K562 (cell line): ENCODE data around the gene BPIFB2. TPM values are rescaled to one million over a fixed set of nuclear protein-coding genes. Genes with fewer than 3 reads are reported as not detected.

Experiments
- ATAC-seq: fragments of 200-7000 bp; cut with Tn5 transposase; 3 replicates; pipeline ENCODE4 v1.9.1; 2020; ENCODE audit warnings: moderate library complexity
- BruUV-seq: library from RNA; stranded (reverse); fragments of 400-500 nt; replicated peaks from 2 replicates; lab custom pipeline; 2021; lab: Mats Ljungman, UMichigan
- CTCF ChIA-PET: fragments of 300-600 bp; formaldehyde crosslinking; extraction: SDS; loops from one replicate; lab custom pipeline; 2021; ENCODE audit warnings: low intra/inter-chr PET ratio; lab: Yijun Ruan, JAX
- POLR2A ChIA-PET: fragments of 300-600, 350-650 bp; sonication (Branson Sonifier 250); formaldehyde crosslinking; extraction: SDS; loops from one replicate; lab custom pipeline; 2021; ENCODE audit warnings: antibody characterized with exemption, inconsistent platforms; lab: Yijun Ruan, JAX
- DNase-seq, 4 experiments: peaks; one replicate each; pipeline versions ENCODE4 v3.0.0 to v3.0.0-alpha.2; 2011 to 2018; ENCODE audit warnings: low spot score in 3 of 4, mixed read lengths in 3 of 4; ENCODE audit errors: extremely low read depth in 1 of 4
- FAIRE-seq: peaks from 2 replicates; lab custom pipeline; 2011; peaks lifted over from hg19 to GRCh38; lab: Jason Lieb, UNC
- H2AFZ ChIP-seq: 2 replicates; pipeline ENCODE4 v1.6.0; 2011; ENCODE audit warnings: low read depth, low read length, control low read depth, inconsistent platforms
- H3K27ac ChIP-seq: fragments of 200-600 bp; 3 replicates; pipeline ENCODE4 v1.8.0; 2011; ENCODE audit warnings: low read depth, mild to moderate bottlenecking, control low read depth, inconsistent platforms, low read length, moderate library complexity, mixed read lengths; ENCODE audit errors: extremely low read depth
- H3K27me3 ChIP-seq, 2 experiments: fragments of 300-600 bp in 1 of 2; 2 replicates in 1 of 2; 3 replicates in 1 of 2; pipeline versions ENCODE4 v1.6.0 to v1.8.0; 2011; ENCODE audit warnings: inconsistent platforms in 2 of 2, low read length in 2 of 2, mild to moderate bottlenecking in 1 of 2, mixed read lengths in 1 of 2, moderate library complexity in 1 of 2; ENCODE audit not compliant: control insufficient read depth in 2 of 2, insufficient read depth in 2 of 2
- H3K36me3 ChIP-seq: fragments of 300-600 bp; 3 replicates; pipeline ENCODE4 v1.8.0; 2011; ENCODE audit warnings: mild to moderate bottlenecking, low read length, inconsistent platforms; ENCODE audit not compliant: control insufficient read depth, insufficient read depth
- H3K4me1 ChIP-seq, 2 experiments: fragments of 200-600 bp in 1 of 2; replicated peaks in 1 of 2; 2 replicates in 1 of 2; 3 replicates in 1 of 2; pipeline versions ENCODE4 v1.5.1 to v1.8.0; 2011; ENCODE audit warnings: inconsistent platforms in 2 of 2, low read length in 2 of 2, mild to moderate bottlenecking in 1 of 2, mixed read lengths in 1 of 2, moderate library complexity in 1 of 2; ENCODE audit not compliant: control insufficient read depth in 2 of 2, insufficient read depth in 2 of 2
- H3K4me2 ChIP-seq: 2 replicates; pipeline ENCODE4 v1.6.1; 2011; ENCODE audit warnings: low read length, control low read depth, inconsistent platforms, mixed read lengths; ENCODE audit not compliant: insufficient read depth
- H3K4me3 ChIP-seq: fragments of 200-600 bp; sonication (generic), shearing (Covaris generic); 2 replicates; pipeline ENCODE4 v1.5.1; 2016; ENCODE audit warnings: control low read depth, inconsistent platforms
- H3K79me2 ChIP-seq: fragments of 200-600 bp; 3 replicates; pipeline ENCODE4 v1.8.0; 2011; ENCODE audit warnings: low read length, inconsistent platforms; ENCODE audit not compliant: control insufficient read depth, insufficient read depth
- H3K9ac ChIP-seq, 2 experiments: 2 replicates each; pipeline versions ENCODE4 v1.6.0 to v1.6.1; 2011; ENCODE audit warnings: low read depth in 2 of 2, low read length in 2 of 2, control low read depth in 1 of 2, inconsistent platforms in 1 of 2, mild to moderate bottlenecking in 1 of 2, mixed read lengths in 1 of 2; ENCODE audit not compliant: insufficient read depth in 1 of 2
- H3K9me1 ChIP-seq: one replicate; pipeline ENCODE4 v1.6.0; 2011; ENCODE audit warnings: inconsistent platforms, mild to moderate bottlenecking, low read length, moderate library complexity; ENCODE audit not compliant: control insufficient read depth, insufficient read depth
- H3K9me3 ChIP-seq: replicated peaks from 2 replicates; pipeline ENCODE4 v1.5.1; 2011; ENCODE audit warnings: low read depth, low read length, inconsistent platforms; ENCODE audit not compliant: control insufficient read depth, insufficient read depth
- H4K20me1 ChIP-seq: replicated peaks from 2 replicates; pipeline ENCODE4 v1.6.1; 2011; ENCODE audit warnings: low read length, inconsistent platforms, mixed read lengths; ENCODE audit not compliant: control insufficient read depth, insufficient read depth
- ETS2 ChIP-seq: IDR thresholded peaks from 2 replicates; pipeline ENCODE4 v1.6.1; 2016; ENCODE audit warnings: borderline replicate concordance, missing genetic modification characterization, mild to moderate bottlenecking, moderate library complexity, missing compliant biosample characterization; ENCODE audit not compliant: poor library complexity, severe bottlenecking
- GATAD2A ChIP-seq: fragments of 450-650 bp; IDR thresholded peaks from 2 replicates; pipeline ENCODE4 v1.6.1; 2017
- KDM1A ChIP-seq, 2 experiments: fragments of 450-650 bp; IDR thresholded peaks; 2 replicates each; pipeline ENCODE4 v1.6.1; 2016; ENCODE audit warnings: mild to moderate bottlenecking in 2 of 2
- SP2 ChIP-seq: IDR thresholded peaks from 2 replicates; pipeline ENCODE4 v1.6.1; 2011; ENCODE audit warnings: mild to moderate bottlenecking, low read depth, low read length, moderate library complexity; ENCODE audit not compliant: poor library complexity, severe bottlenecking; ENCODE audit errors: extremely low read depth
- WGBS: fragments of 100-300 bp; shearing (Covaris generic); methylation state at CpG from one replicate; pipeline ENCODE4 v1.1.6; 2016; ENCODE audit warnings: low coverage, mixed read lengths; ENCODE audit not compliant: insufficient coverage; ENCODE audit errors: missing lambda C conversion rate; 5-methylcytosine and 5-hydroxymethylcytosine counted together
- in situ Hi-C: fragments of 300-500 bp; cut with MboI; formaldehyde crosslinking; loops from 4 replicates; pipeline ENCODE4 v1.15.0; 2018; ENCODE audit warnings: inconsistent platforms, mixed read lengths
- intact Hi-C: fragments of 100-400 bp; cut with micrococcal nuclease; formaldehyde crosslinking; loops from 2 replicates; pipeline ENCODE4 v1.14.2; 2022
- polyA plus RNA-seq, 8 experiments: library from polyadenylated mRNA; depleted of rRNA in 4 of 8; stranded (reverse) in 5 of 8; unstranded in 3 of 8; fragments of >200 nt; fragmentation: Nextera tagmentation in 2 of 8; fragmentation: Illumina TruSeq in 1 of 8; extraction: Ambion mirVana in 2 of 8; extraction: Trizol in 1 of 8; gene quantifications; 2 replicates each; pipeline versions ENCODE4 v1.2.1 to v1.2.3, GENCODE V29; 2011 to 2014; ENCODE audit warnings: inconsistent platforms in 1 of 8, missing spikeins in 1 of 8
- total RNA-seq, 7 experiments: library from RNA; depleted of rRNA in 6 of 7; stranded (reverse); fragments of >200 nt in 6 of 7; fragmentation: Illumina TruSeq in 2 of 7; extraction: Trizol in 2 of 7; gene quantifications; 2 replicates each; pipeline versions ENCODE4 v1.2.1 to v1.2.3, GENCODE V29; 2011 to 2021; ENCODE audit warnings: low replicate concordance in 1 of 7
- TF ChIP-seq, protein P1 (sequence below), 2 experiments: fragments of 150-350 bp in 1 of 2; IDR thresholded peaks; 2 replicates each; pipeline ENCODE4 v1.6.1; 2012 to 2016; ENCODE audit warnings: low read depth in 2 of 2, low read length in 2 of 2, mild to moderate bottlenecking in 1 of 2, moderate library complexity in 1 of 2

Gene BPIFB2
- total and polyA plus RNA-seq, 9 of the 15 experiments (the other 6 are each of a cell fraction or from before 2014, with no cell fraction given): not detected

DNA sequence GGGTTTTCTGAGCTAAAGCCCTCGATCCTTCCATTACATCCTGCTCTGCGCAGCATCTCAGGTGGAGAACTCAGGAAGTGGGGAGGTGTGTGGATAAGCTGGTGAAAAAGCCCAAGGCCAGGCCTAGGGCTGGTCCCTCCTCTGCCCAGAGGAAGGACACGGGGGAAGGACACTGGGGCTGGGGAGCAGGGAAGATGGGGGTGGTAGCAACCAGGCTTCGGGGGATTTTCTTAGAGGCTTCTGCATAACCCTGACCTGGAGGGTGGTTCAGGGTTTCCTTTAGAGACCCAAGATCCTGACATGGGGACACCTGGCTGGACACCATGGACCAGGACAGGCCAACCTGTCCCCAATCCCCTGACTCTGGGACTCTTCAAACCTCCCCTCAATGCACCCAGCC is 41.1 kb upstream of the BPIFB2 start:
- Histone ChIP-seq H3K9me3 (no peaks in the 10 kb centered on the region), H3K27me3 (peaks cover 36 to 74% of the 10 kb centered on the region in 2 experiments), H3K4me2 (no peak overlapping the region), H3K79me2 (no peaks in the 10 kb centered on the region), H3K4me1 (no peaks in the 10 kb centered on the region; a peak in 1 of 5 replicates), H3K27ac (no peak overlapping the region), H2AFZ (no peak overlapping the region), H4K20me1 (no peaks in the 10 kb centered on the region; the same call in 1 of the 2 replicates), H3K9me1 (no peaks in the 10 kb centered on the region), H3K9ac (no peak overlapping the region), H3K4me3 (no peak overlapping the region), H3K36me3 (no peaks in the 10 kb centered on the region)
- no peak for DNase-seq
- CTCF ChIA-PET: no interaction called here
- no peak for FAIRE-seq
- WGBS: 0% methylated on average over 4 of the region's 4 CpGs
- BruUV-seq: no TSS peak
- POLR2A ChIA-PET: interaction anchor here (0.6 to 2.1 kb wide), 3 partner anchors 10 to 436 kb away, joined by 4 to 6 read pairs (median 5); no protein-coding TSS in a partner anchor
- TF ChIP-seq, protein P1, sequence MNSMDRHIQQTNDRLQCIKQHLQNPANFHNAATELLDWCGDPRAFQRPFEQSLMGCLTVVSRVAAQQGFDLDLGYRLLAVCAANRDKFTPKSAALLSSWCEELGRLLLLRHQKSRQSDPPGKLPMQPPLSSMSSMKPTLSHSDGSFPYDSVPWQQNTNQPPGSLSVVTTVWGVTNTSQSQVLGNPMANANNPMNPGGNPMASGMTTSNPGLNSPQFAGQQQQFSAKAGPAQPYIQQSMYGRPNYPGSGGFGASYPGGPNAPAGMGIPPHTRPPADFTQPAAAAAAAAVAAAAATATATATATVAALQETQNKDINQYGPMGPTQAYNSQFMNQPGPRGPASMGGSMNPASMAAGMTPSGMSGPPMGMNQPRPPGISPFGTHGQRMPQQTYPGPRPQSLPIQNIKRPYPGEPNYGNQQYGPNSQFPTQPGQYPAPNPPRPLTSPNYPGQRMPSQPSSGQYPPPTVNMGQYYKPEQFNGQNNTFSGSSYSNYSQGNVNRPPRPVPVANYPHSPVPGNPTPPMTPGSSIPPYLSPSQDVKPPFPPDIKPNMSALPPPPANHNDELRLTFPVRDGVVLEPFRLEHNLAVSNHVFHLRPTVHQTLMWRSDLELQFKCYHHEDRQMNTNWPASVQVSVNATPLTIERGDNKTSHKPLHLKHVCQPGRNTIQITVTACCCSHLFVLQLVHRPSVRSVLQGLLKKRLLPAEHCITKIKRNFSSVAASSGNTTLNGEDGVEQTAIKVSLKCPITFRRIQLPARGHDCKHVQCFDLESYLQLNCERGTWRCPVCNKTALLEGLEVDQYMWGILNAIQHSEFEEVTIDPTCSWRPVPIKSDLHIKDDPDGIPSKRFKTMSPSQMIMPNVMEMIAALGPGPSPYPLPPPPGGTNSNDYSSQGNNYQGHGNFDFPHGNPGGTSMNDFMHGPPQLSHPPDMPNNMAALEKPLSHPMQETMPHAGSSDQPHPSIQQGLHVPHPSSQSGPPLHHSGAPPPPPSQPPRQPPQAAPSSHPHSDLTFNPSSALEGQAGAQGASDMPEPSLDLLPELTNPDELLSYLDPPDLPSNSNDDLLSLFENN (IDR thresholded peaks at IDR 0.05; ENCODE audit: low read depth in 2 of 2, low read length in 2 of 2): no peak
- TF ChIP-seq ETS2: no peak
- TF ChIP-seq SP2: no peak
- TF ChIP-seq GATAD2A: no peak
- no peak for TF ChIP-seq KDM1A (IDR thresholded peaks at IDR 0.05)
- ATAC-seq: no peak
- in situ Hi-C loops (no loop called here), intact Hi-C loops (no loop called here)
